Measurements from ENCODE around the gene TMEM54. TPM values are rescaled to one million over a fixed set of nuclear protein-coding genes. Genes with fewer than 3 reads are reported as not detected.

The TMEM54 gene
- total and polyA plus RNA-seq, 2 experiments from 2014 or later = 17.1 to 61.6 TPM

DNA sequence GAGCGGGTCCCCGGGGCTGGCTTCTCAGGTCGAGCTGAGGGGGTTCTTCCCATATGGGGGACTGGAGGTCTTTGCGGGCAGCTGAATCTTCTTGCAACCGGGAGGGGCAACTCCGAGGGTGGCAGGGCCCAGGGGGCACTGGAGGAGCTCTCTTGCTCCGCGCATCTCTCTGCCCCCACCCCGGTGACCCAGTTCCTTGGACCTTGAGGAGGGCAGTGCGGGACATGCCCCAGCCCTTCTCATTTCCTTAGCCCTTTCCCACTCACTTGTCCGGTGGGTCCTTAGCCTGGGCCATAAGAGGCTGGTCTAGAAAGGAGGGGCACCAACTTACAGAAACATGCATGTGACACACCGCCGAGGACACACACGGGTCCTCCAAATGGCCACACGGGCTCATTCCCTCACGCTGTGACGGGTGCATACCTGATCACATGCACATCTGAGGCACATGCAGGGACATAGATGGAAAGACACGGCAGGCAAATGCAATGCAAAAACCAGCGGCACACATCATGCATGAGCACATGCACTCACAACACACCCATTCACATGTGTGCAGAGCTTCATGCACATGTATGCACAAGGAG is 14.3 kb downstream of the TMEM54 start:
- no peak overlapping the region for H3K27ac ChIP-seq
- H3K4me1 ChIP-seq (ENCODE audit: low read depth) = no peaks in the 10 kb centered on the region
- no peak overlapping the region for H3K4me3 ChIP-seq
- DNase-seq (ENCODE audit: low read depth in 1 of 2, low spot score in 1 of 2) = no peak
- no peak for TF ChIP-seq CTCF (IDR thresholded peaks at IDR 0.05; ENCODE audit: low read depth, low read length)
- no peaks in the 10 kb centered on the region for H3K9me3 ChIP-seq (ENCODE audit: low read depth)
- H3K36me3 ChIP-seq = no peaks in the 10 kb centered on the region
- H3K27me3 ChIP-seq = peaks cover 68% of the 10 kb centered on the region

- Histone ChIP-seq H3K9me3 (ENCODE audit: low read depth) (no peaks in the 10 kb centered on the region), H3K4me3 (peak within 1 kb of the TSS; percentile 35), H3K4me1 (ENCODE audit: low read depth) (no peaks in the 10 kb centered on the region), H3K27me3 (peaks cover 61% of the 10 kb centered on the region), H3K27ac (no peak within 1 kb of the TSS), H3K36me3 (no peaks in the 10 kb centered on the region)
- peak; percentile 72 to 95 for DNase-seq (ENCODE audit: low read depth in 1 of 2, low spot score in 1 of 2)
- TF ChIP-seq CTCF (IDR thresholded peaks at IDR 0.05; ENCODE audit: low read depth, low read length) = peak; percentile 86
Observed at GRCh38 chr1:32886004-32886827, 15.0 kb downstream of the TMEM54 start, which contains the start of gene HPCA. TSS of gene HPCA (plus strand) at chr1:32886491. CDS start at chr1:32888899, 2,408 bp downstream.

DNA sequence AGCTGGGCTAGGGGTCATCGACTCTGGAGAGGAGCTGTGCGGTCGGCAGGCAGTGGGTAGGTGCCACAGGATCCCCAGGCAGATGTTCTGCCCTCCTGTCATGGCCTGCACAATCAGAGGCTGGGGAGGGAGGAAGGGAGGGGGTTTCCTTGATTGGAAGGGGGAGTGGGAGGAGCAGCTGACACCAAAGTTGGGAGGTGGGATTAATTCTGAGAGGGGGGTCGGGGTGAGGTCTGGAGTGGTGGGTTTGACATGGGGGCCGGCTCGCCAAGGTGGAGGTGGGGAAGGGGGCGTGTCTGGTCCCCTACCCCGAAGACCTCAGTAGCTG is 15.5 kb downstream of the TMEM54 start:
- H3K27me3 ChIP-seq = peaks cover 55% of the 10 kb centered on the region
- H3K4me1 ChIP-seq (ENCODE audit: low read depth) = no peaks in the 10 kb centered on the region
- no peak overlapping the region for H3K4me3 ChIP-seq
- no peak for DNase-seq (ENCODE audit: low read depth in 1 of 2, low spot score in 1 of 2)
- no peaks in the 10 kb centered on the region for H3K36me3 ChIP-seq
- H3K27ac ChIP-seq = no peak overlapping the region
- no peaks in the 10 kb centered on the region for H3K9me3 ChIP-seq (ENCODE audit: low read depth)
- TF ChIP-seq CTCF (IDR thresholded peaks at IDR 0.05; ENCODE audit: low read depth, low read length) = no peak

- TF ChIP-seq CTCF (IDR thresholded peaks at IDR 0.05; ENCODE audit: low read depth, low read length) = no peak
- DNase-seq (ENCODE audit: low read depth in 1 of 2, low spot score in 1 of 2) = no peak
- H3K36me3 ChIP-seq = no peaks in the 10 kb centered on the region
- no peak overlapping the region for H3K27ac ChIP-seq
- peaks cover 48% of the 10 kb centered on the region for H3K27me3 ChIP-seq
- H3K4me3 ChIP-seq = no peak overlapping the region
- H3K4me1 ChIP-seq (ENCODE audit: low read depth) = no peaks in the 10 kb centered on the region
- H3K9me3 ChIP-seq (ENCODE audit: low read depth) = no peaks in the 10 kb centered on the region
Observed at GRCh38 chr1:32884726-32885125, 16.5 kb downstream of the TMEM54 start.

GRCh38 chr1:32884032-32884372 is 17.2 kb downstream of the TMEM54 start:
- TF ChIP-seq CTCF (IDR thresholded peaks at IDR 0.05; ENCODE audit: low read depth, low read length) = no peak
- H3K36me3 ChIP-seq = no peaks in the 10 kb centered on the region
- no peaks in the 10 kb centered on the region for H3K4me1 ChIP-seq (ENCODE audit: low read depth)
- H3K9me3 ChIP-seq (ENCODE audit: low read depth) = no peaks in the 10 kb centered on the region
- H3K4me3 ChIP-seq = no peak overlapping the region
- H3K27me3 ChIP-seq = peaks cover 47% of the 10 kb centered on the region
- H3K27ac ChIP-seq = no peak overlapping the region
- DNase-seq (ENCODE audit: low read depth in 1 of 2, low spot score in 1 of 2) = no peak

All from cardiac muscle cell (in vitro differentiated cells and primary cell).